Ramos (cell line): Measurements from ENCODE around the gene AGPAT1.
"Not testable (repeated sequence)": the region's sequence is repeated elsewhere in the genome, so short reads cannot be mapped to it uniquely, and the experiment has no call there.

ENCODE experiments used
- in situ Hi-C: fragments of 300-500 bp; cut with MboI; formaldehyde crosslinking; loops from one replicate; pipeline ENCODE4 v1.14.3; 2022; ENCODE audit warnings: low sequenced_read_pairs; ENCODE audit not compliant: unreplicated experiment

AGPAT1 gene

GRCh38 chr6:32187725-32188380 lies 12.0 kb upstream of the AGPAT1 start:
- in situ Hi-C loops: not testable (repeated sequence)

GRCh38 chr6:32187009-32187709 lies 11.3 kb upstream of the AGPAT1 start:
- in situ Hi-C loops: no loop called here

GRCh38 chr6:32186151-32186840 lies 10.4 kb upstream of the AGPAT1 start:
- in situ Hi-C loops: not testable (repeated sequence)

GRCh38 chr6:32185681-32186131 lies 9.8 kb upstream of the AGPAT1 start:
- in situ Hi-C loops: not testable (repeated sequence)

- in situ Hi-C loops: no loop called here
These were observed 8.3 kb upstream of the AGPAT1 start, which contains the start of gene AGER for GRCh38 chr6:32184084-32184640. AGER (minus strand) TSS chr6:32184253; CDS start chr6:32184222, 31 bp downstream.

GRCh38 chr6:32183483-32184083 lies 7.7 kb upstream of the AGPAT1 start:
- in situ Hi-C loops: no loop called here

GRCh38 chr6:32183030-32183429 lies 7.1 kb upstream of the AGPAT1 start:
- in situ Hi-C loops: no loop called here

- in situ Hi-C loops: no loop called here
These were observed 6.7 kb upstream of the AGPAT1 start for GRCh38 chr6:32182555-32182981.

GRCh38 chr6:32181915-32182529 lies 6.1 kb upstream of the AGPAT1 start:
- in situ Hi-C loops: no loop called here

GRCh38 chr6:32181148-32181702 lies 5.3 kb upstream of the AGPAT1 start:
- in situ Hi-C loops: no loop called here

GRCh38 chr6:32179766-32180405 lies 4.0 kb upstream of the AGPAT1 start:
- in situ Hi-C loops: no loop called here

- in situ Hi-C loops: no loop called here
These were observed 2.9 kb upstream of the AGPAT1 start for GRCh38 chr6:32178547-32179440.

- in situ Hi-C loops: no loop called here
These were observed 2.1 kb upstream of the AGPAT1 start, which contains the start of gene RNF5 for GRCh38 chr6:32177788-32178546. RNF5 (plus strand) TSS chr6:32178405; CDS start chr6:32178512, 107 bp downstream.

GRCh38 chr6:32177183-32177787 lies 1.4 kb upstream of the AGPAT1 start:
- in situ Hi-C loops: no loop called here

- in situ Hi-C loops: no loop called here
These were observed 745 bp upstream of the AGPAT1 start for GRCh38 chr6:32176476-32177182.

GRCh38 chr6:32175322-32175710 lies 568 bp downstream of the AGPAT1 start:
- in situ Hi-C loops: no loop called here
